ENCODE measurements around the gene AMBRA1.

Gene AMBRA1

DNA sequence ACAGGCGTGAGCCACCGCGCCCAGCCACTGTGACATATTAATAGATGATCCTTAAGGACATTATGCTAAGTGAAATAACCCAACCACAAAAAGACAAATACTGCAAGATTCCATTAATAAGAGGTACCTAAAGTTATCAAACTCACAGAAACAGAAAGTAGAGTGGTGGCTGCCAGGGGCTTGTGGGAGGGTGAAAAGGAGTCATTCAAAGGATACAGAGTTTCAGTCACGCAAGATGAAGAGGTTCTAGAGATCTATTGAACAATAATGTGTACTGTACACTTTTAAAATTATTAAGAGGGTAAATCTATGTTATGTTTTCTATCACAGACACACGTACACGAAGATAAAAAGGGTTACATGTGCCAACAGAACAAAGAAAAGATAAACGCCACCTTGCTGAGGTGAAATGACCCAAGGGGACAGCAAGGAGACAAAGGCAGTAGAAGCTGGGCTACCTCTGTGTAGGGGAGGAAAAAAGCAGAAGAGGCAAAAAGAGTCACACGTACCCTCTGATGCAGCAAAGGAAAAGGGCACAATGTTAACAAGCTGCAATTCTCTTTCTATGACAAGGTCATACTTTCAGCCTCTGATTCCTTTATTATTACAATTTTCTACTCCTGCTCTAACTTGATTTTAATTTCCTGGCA, 65.3 kb downstream of the AMBRA1 start:
- no peak overlapping the region for H2AFZ ChIP-seq (ENCODE audit: low read depth)
- peak overlapping the region; percentile 60 for H3K27ac ChIP-seq
- H3K4me2 ChIP-seq = peak overlapping the region; percentile 52

DNA sequence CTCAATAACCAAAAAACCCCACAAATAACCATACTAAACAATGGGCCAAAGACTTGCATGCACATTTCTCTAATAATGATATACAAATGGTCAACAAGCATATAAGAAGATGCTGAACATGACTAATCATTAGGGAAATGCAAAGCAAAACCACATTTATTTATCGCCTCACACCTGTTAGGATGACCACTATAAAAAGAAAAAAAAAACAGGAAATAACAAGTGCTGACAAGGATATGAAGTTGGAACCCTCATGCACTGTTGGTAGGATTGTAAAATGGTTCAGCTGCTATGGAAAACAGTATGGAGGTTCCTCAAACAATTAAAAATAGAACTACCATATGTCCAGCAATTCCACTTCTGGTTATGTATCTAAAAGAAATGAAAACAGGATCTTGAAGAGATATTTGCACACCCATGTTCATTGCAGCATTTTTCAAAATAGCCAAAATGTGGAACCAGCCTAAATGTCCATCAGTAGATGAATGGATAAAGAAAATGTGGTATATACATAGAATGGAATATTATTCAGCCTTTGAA, 66.2 kb downstream of the AMBRA1 start:
- H3K9ac ChIP-seq = no peak overlapping the region
- H2AFZ ChIP-seq (ENCODE audit: low read depth) = no peak overlapping the region
- TF ChIP-seq CTCF (conservative IDR thresholded peaks at IDR 0.05; ENCODE audit: low read depth, low read length) = no peak
- peak overlapping the region; percentile 52 for H3K4me2 ChIP-seq
- H3K27ac ChIP-seq = peak overlapping the region; percentile 60
- H4K20me1 ChIP-seq (ENCODE audit: insufficient read depth) = no peaks in the 10 kb centered on the region
- H3K79me2 ChIP-seq (ENCODE audit: insufficient read depth, low read depth) = peaks cover 29% of the 10 kb centered on the region; the same call in 1 of the 2 replicates
- H3K27me3 ChIP-seq (ENCODE audit: insufficient read depth, low read depth) = no peaks in the 10 kb centered on the region
- no peaks in the 10 kb centered on the region for H3K36me3 ChIP-seq (ENCODE audit: insufficient read depth)
- H3K4me3 ChIP-seq (IDR thresholded peaks at IDR 0.05; ENCODE audit: insufficient read depth, low read depth, low read length) = no peak overlapping the region
- peaks cover 47% of the 10 kb centered on the region for H3K4me1 ChIP-seq (ENCODE audit: low read depth, poor library complexity, severe bottlenecking)

More for the DNA sequence above, 65.3 kb downstream of the AMBRA1 start:
- Histone ChIP-seq H3K9ac (no peak overlapping the region), H4K20me1 (ENCODE audit: insufficient read depth) (no peaks in the 10 kb centered on the region), H3K27me3 (ENCODE audit: insufficient read depth, low read depth) (no peaks in the 10 kb centered on the region), H3K4me1 (ENCODE audit: low read depth, poor library complexity, severe bottlenecking) (peaks cover 42% of the 10 kb centered on the region), H3K36me3 (ENCODE audit: insufficient read depth) (no peaks in the 10 kb centered on the region), H3K79me2 (ENCODE audit: insufficient read depth, low read depth) (peaks cover 31% of the 10 kb centered on the region; the same call in 1 of the 2 replicates), H3K4me3 (IDR thresholded peaks at IDR 0.05; ENCODE audit: insufficient read depth, low read depth, low read length) (no peak overlapping the region)
- TF ChIP-seq CTCF (conservative IDR thresholded peaks at IDR 0.05; ENCODE audit: low read depth, low read length) = no peak

- Histone ChIP-seq H3K4me3 (IDR thresholded peaks at IDR 0.05; ENCODE audit: insufficient read depth, low read depth, low read length) (no peak overlapping the region), H4K20me1 (ENCODE audit: insufficient read depth) (no peaks in the 10 kb centered on the region), H3K9ac (no peak overlapping the region), H3K4me2 (peak overlapping the region; percentile 52; the same call in 1 of the 2 replicates), H3K27ac (no peak overlapping the region), H3K36me3 (ENCODE audit: insufficient read depth) (no peaks in the 10 kb centered on the region), H3K79me2 (ENCODE audit: insufficient read depth, low read depth) (peaks cover 35% of the 10 kb centered on the region; the same call in 1 of the 2 replicates), H3K4me1 (ENCODE audit: low read depth, poor library complexity, severe bottlenecking) (peaks cover 57% of the 10 kb centered on the region), H2AFZ (ENCODE audit: low read depth) (no peak overlapping the region), H3K27me3 (ENCODE audit: insufficient read depth, low read depth) (no peaks in the 10 kb centered on the region)
- no peak for TF ChIP-seq CTCF (conservative IDR thresholded peaks at IDR 0.05; ENCODE audit: low read depth, low read length)
These were observed 67.3 kb downstream of the AMBRA1 start for GRCh38 chr11:46526216-46527215.

- no peak overlapping the region for H3K27ac ChIP-seq
- TF ChIP-seq CTCF (conservative IDR thresholded peaks at IDR 0.05; ENCODE audit: low read depth, low read length) = no peak
These were observed 69.5 kb downstream of the AMBRA1 start for GRCh38 chr11:46524201-46524770.

More at GRCh38 chr11:46524201-46524770, 69.5 kb downstream of the AMBRA1 start:
- H2AFZ ChIP-seq (ENCODE audit: low read depth) = no peak overlapping the region
- no peaks in the 10 kb centered on the region for H3K36me3 ChIP-seq (ENCODE audit: insufficient read depth)
- H3K79me2 ChIP-seq (ENCODE audit: insufficient read depth, low read depth) = peaks cover 36% of the 10 kb centered on the region; the same call in 1 of the 2 replicates
- no peak overlapping the region for H3K4me3 ChIP-seq (IDR thresholded peaks at IDR 0.05; ENCODE audit: insufficient read depth, low read depth, low read length)
- peaks cover 65% of the 10 kb centered on the region for H3K4me1 ChIP-seq (ENCODE audit: low read depth, poor library complexity, severe bottlenecking)
- no peaks in the 10 kb centered on the region for H3K27me3 ChIP-seq (ENCODE audit: insufficient read depth, low read depth)
- H3K4me2 ChIP-seq = no peak overlapping the region
- H4K20me1 ChIP-seq (ENCODE audit: insufficient read depth) = no peaks in the 10 kb centered on the region
- H3K9ac ChIP-seq = no peak overlapping the region

All from KMS-11 (cell line).